Vagina (tissue), 2 donors: ENCODE results near the gene ANKRD60.

Source experiments
- CTCF ChIP-seq, 3 experiments: fragments of 450-650 bp in 2 of 3; fragments of 200-600 bp in 1 of 3; sonication (generic) in 1 of 3; IDR thresholded peaks; one replicate each; pipeline ENCODE4 v1.5.1; 2017 to 2019; ENCODE audit warnings: antibody characterized with exemption in 3 of 3, mild to moderate bottlenecking in 2 of 3, moderate library complexity in 2 of 3
- POLR2A ChIP-seq, 2 donors: fragments of 450-650 bp; IDR thresholded peaks; one replicate each; pipeline ENCODE4 v1.6.1; 2017; ENCODE audit warnings: antibody characterized with exemption in 2 of 2, mild to moderate bottlenecking in 2 of 2, moderate library complexity in 2 of 2

GRCh38 chr20:58202044-58202443 lies 26.4 kb downstream of the ANKRD60 start:
- TF ChIP-seq CTCF (IDR thresholded peaks at IDR 0.05) (no peak), POLR2A (IDR thresholded peaks at IDR 0.05) (no peak)
